ENCODE measurements around the gene ZRANB1.
"Not testable (repeated sequence)": the region's sequence is repeated elsewhere in the genome, so short reads cannot be mapped to it uniquely, and the experiment has no call there.

Gene ZRANB1

GRCh38 chr10:124963866-124964720 lies 22.2 kb downstream of the ZRANB1 start:
- no peak for DNase-seq (ENCODE audit: low read depth in 2 of 2)

- DNase-seq (ENCODE audit: low read depth in 2 of 2): no peak
Measured at GRCh38 chr10:124966008-124966407, 24.1 kb downstream of the ZRANB1 start.

GRCh38 chr10:124967255-124967654 lies 25.3 kb downstream of the ZRANB1 start:
- no peak for DNase-seq (ENCODE audit: low read depth in 2 of 2)

GRCh38 chr10:124971276-124971675 lies 29.4 kb downstream of the ZRANB1 start:
- no peak for DNase-seq (ENCODE audit: low read depth in 2 of 2)

GRCh38 chr10:124972637-124973036 lies 30.7 kb downstream of the ZRANB1 start:
- DNase-seq (ENCODE audit: low read depth in 2 of 2): no peak

GRCh38 chr10:124974131-124974530 lies 32.2 kb downstream of the ZRANB1 start:
- no peak for DNase-seq (ENCODE audit: low read depth in 2 of 2)

- DNase-seq (ENCODE audit: low read depth in 2 of 2): no peak
Measured at GRCh38 chr10:124975977-124976514, 34.1 kb downstream of the ZRANB1 start.

- no peak for DNase-seq (ENCODE audit: low read depth in 2 of 2)
Measured at GRCh38 chr10:124977161-124977560, 35.2 kb downstream of the ZRANB1 start.

- no peak for DNase-seq (ENCODE audit: low read depth in 2 of 2)
Measured at GRCh38 chr10:124977648-124978375, 35.9 kb downstream of the ZRANB1 start.

- DNase-seq (ENCODE audit: low read depth in 2 of 2): no peak
Measured at GRCh38 chr10:124978376-124978725, 36.4 kb downstream of the ZRANB1 start.

GRCh38 chr10:124983321-124983720 lies 41.4 kb downstream of the ZRANB1 start:
- no peak for DNase-seq (ENCODE audit: low read depth in 2 of 2)

GRCh38 chr10:124984376-124984775 lies 42.5 kb downstream of the ZRANB1 start:
- DNase-seq (ENCODE audit: low read depth in 2 of 2): no peak

GRCh38 chr10:124985162-124985561 lies 43.2 kb downstream of the ZRANB1 start:
- no peak for DNase-seq (ENCODE audit: low read depth in 2 of 2)

- no peak for DNase-seq (ENCODE audit: low read depth in 2 of 2)
Measured at GRCh38 chr10:124987788-124988187, 45.9 kb downstream of the ZRANB1 start.

- DNase-seq (ENCODE audit: low read depth in 2 of 2): not testable (repeated sequence)
Measured at GRCh38 chr10:124988753-124989152, 46.8 kb downstream of the ZRANB1 start.

- no peak for DNase-seq (ENCODE audit: low read depth in 2 of 2)
Measured at GRCh38 chr10:124989526-124989925, 47.6 kb downstream of the ZRANB1 start.

- no peak for DNase-seq (ENCODE audit: low read depth in 2 of 2)
Measured at GRCh38 chr10:124990671-124991625, 49.0 kb downstream of the ZRANB1 start.

- no peak for DNase-seq (ENCODE audit: low read depth in 2 of 2)
Measured at GRCh38 chr10:124991835-124992234, 49.9 kb downstream of the ZRANB1 start.

- DNase-seq (ENCODE audit: low read depth in 2 of 2): no peak
Measured at GRCh38 chr10:124992462-124993344, 50.8 kb downstream of the ZRANB1 start.

- no peak for DNase-seq (ENCODE audit: low read depth in 2 of 2)
Measured at GRCh38 chr10:124993345-124993708, 51.4 kb downstream of the ZRANB1 start.
